ENCODE results near the gene ACO2. TPM values are rescaled to one million over a fixed set of nuclear protein-coding genes. Genes with fewer than 3 reads are reported as not detected.

The ACO2 gene
- total and polyA plus RNA-seq, 2 of the 13 experiments (the other 11 are each of a cell fraction or from before 2014, with no cell fraction given) = 19.2 to 45.6 TPM

DNA sequence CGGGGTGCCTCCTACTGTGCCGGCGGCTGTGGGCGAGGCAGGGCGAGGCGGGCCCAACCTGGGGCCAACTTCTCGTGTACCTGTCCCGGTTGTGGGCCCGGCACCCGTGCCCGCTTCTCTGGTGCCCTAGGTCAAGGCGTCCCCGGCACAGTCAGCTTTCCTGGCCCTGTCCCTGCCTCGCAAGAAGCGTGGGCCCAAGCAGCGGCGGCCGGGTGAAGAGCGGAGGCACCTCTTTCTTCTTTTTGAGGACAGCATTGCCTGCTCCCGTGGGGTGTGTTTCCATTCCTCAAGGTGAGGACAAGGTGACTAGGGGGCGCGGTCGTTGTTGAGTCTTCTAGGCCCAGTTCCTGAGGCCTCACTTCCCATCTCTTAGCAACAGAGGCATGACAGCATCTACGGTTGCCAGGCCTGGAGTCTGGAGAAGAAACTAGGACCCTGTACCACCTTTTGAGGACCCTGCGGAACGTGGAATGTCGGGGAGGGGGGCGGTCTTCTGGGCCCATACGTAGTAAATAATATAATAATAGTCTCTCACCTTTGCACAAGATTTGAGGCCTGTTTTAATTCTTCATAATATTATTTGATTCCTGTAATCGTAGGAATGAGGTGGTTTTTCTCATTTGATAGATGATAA, 418 bp downstream of the ACO2 start (continued):
- TF ChIP-seq, protein P1, sequence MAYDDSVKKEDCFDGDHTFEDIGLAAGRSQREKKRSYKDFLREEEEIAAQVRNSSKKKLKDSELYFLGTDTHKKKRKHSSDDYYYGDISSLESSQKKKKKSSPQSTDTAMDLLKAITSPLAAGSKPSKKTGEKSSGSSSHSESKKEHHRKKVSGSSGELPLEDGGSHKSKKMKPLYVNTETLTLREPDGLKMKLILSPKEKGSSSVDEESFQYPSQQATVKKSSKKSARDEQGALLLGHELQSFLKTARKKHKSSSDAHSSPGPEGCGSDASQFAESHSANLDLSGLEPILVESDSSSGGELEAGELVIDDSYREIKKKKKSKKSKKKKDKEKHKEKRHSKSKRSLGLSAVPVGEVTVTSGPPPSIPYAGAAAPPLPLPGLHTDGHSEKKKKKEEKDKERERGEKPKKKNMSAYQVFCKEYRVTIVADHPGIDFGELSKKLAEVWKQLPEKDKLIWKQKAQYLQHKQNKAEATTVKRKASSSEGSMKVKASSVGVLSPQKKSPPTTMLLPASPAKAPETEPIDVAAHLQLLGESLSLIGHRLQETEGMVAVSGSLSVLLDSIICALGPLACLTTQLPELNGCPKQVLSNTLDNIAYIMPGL (CRISPR knock-in tag; IDR thresholded peaks at IDR 0.05; ENCODE audit: borderline replicate concordance in 1 of 2, low read depth in 1 of 2) = peak in 1 of 2 experiments; percentile 63; a peak in 2 of 4 replicates
- TF ChIP-seq RORA (CRISPR knock-in tag; IDR thresholded peaks at IDR 0.05) (no peak), HHEX (CRISPR knock-in tag; IDR thresholded peaks at IDR 0.05) (peak; percentile 2; the same call in 1 of the 2 replicates), FLYWCH1 (CRISPR knock-in tag; IDR thresholded peaks at IDR 0.05) (no peak), NFATC3 (CRISPR knock-in tag; IDR thresholded peaks at IDR 0.05) (no peak), YEATS2 (CRISPR knock-in tag; IDR thresholded peaks at IDR 0.05; ENCODE audit: borderline replicate concordance) (no peak), KLF13 (CRISPR knock-in tag; IDR thresholded peaks at IDR 0.05) (no peak), ZNF460 (CRISPR knock-in tag; IDR thresholded peaks at IDR 0.05; ENCODE audit: borderline replicate concordance) (no peak), ZNF530 (CRISPR knock-in tag; IDR thresholded peaks at IDR 0.05; ENCODE audit: low read depth) (no peak), ZNF607 (CRISPR knock-in tag; IDR thresholded peaks at IDR 0.05; ENCODE audit: borderline replicate concordance) (0 out of 2 replicates have a peak, but pooled peaks have one; percentile 75), STAG1 (CRISPR knock-in tag; IDR thresholded peaks at IDR 0.05) (no peak), ZFP36L1 (CRISPR knock-in tag; IDR thresholded peaks at IDR 0.05) (no peak), HNRNPH1 (optimal IDR thresholded peaks at IDR 0.05; ENCODE audit: low read depth, low read length) (no peak)
- TF ChIP-seq, protein P2, sequence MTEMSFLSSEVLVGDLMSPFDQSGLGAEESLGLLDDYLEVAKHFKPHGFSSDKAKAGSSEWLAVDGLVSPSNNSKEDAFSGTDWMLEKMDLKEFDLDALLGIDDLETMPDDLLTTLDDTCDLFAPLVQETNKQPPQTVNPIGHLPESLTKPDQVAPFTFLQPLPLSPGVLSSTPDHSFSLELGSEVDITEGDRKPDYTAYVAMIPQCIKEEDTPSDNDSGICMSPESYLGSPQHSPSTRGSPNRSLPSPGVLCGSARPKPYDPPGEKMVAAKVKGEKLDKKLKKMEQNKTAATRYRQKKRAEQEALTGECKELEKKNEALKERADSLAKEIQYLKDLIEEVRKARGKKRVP (CRISPR knock-in tag; IDR thresholded peaks at IDR 0.05) = no peak
- TF ChIP-seq, protein P3, sequence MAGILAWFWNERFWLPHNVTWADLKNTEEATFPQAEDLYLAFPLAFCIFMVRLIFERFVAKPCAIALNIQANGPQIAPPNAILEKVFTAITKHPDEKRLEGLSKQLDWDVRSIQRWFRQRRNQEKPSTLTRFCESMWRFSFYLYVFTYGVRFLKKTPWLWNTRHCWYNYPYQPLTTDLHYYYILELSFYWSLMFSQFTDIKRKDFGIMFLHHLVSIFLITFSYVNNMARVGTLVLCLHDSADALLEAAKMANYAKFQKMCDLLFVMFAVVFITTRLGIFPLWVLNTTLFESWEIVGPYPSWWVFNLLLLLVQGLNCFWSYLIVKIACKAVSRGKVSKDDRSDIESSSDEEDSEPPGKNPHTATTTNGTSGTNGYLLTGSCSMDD (CRISPR knock-in tag; IDR thresholded peaks at IDR 0.05) = 0 out of 2 replicates have a peak, but pooled peaks have one; percentile 8
- TF ChIP-seq, protein P4, sequence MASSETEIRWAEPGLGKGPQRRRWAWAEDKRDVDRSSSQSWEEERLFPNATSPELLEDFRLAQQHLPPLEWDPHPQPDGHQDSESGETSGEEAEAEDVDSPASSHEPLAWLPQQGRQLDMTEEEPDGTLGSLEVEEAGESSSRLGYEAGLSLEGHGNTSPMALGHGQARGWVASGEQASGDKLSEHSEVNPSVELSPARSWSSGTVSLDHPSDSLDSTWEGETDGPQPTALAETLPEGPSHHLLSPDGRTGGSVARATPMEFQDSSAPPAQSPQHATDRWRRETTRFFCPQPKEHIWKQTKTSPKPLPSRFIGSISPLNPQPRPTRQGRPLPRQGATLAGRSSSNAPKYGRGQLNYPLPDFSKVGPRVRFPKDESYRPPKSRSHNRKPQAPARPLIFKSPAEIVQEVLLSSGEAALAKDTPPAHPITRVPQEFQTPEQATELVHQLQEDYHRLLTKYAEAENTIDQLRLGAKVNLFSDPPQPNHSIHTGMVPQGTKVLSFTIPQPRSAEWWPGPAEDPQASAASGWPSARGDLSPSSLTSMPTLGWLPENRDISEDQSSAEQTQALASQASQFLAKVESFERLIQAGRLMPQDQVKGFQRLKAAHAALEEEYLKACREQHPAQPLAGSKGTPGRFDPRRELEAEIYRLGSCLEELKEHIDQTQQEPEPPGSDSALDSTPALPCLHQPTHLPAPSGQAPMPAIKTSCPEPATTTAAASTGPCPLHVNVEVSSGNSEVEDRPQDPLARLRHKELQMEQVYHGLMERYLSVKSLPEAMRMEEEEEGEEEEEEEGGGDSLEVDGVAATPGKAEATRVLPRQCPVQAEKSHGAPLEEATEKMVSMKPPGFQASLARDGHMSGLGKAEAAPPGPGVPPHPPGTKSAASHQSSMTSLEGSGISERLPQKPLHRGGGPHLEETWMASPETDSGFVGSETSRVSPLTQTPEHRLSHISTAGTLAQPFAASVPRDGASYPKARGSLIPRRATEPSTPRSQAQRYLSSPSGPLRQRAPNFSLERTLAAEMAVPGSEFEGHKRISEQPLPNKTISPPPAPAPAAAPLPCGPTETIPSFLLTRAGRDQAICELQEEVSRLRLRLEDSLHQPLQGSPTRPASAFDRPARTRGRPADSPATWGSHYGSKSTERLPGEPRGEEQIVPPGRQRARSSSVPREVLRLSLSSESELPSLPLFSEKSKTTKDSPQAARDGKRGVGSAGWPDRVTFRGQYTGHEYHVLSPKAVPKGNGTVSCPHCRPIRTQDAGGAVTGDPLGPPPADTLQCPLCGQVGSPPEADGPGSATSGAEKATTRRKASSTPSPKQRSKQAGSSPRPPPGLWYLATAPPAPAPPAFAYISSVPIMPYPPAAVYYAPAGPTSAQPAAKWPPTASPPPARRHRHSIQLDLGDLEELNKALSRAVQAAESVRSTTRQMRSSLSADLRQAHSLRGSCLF (CRISPR knock-in tag; IDR thresholded peaks at IDR 0.05; ENCODE audit: borderline replicate concordance) = no peak
- TF ChIP-seq, protein P5, sequence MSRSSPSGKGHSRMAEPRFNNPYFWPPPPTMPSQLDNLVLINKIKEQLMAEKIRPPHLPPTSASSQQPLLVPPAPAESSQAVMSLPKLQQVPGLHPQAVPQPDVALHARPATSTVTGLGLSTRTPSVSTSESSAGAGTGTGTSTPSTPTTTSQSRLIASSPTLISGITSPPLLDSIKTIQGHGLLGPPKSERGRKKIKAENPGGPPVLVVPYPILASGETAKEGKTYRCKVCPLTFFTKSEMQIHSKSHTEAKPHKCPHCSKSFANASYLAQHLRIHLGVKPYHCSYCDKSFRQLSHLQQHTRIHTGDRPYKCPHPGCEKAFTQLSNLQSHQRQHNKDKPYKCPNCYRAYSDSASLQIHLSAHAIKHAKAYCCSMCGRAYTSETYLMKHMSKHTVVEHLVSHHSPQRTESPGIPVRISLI (CRISPR knock-in tag; IDR thresholded peaks at IDR 0.05; ENCODE audit: borderline replicate concordance) = peak; percentile 11; the same call in 1 of the 2 replicates
- TF ChIP-seq, protein P6, sequence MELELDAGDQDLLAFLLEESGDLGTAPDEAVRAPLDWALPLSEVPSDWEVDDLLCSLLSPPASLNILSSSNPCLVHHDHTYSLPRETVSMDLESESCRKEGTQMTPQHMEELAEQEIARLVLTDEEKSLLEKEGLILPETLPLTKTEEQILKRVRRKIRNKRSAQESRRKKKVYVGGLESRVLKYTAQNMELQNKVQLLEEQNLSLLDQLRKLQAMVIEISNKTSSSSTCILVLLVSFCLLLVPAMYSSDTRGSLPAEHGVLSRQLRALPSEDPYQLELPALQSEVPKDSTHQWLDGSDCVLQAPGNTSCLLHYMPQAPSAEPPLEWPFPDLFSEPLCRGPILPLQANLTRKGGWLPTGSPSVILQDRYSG (CRISPR knock-in tag; IDR thresholded peaks at IDR 0.05) = no peak

Measured in HepG2 (cell line).